ENCODE data around the gene GRB2. TPM values are rescaled to one million over a fixed set of nuclear protein-coding genes. Genes with fewer than 3 reads are reported as not detected.

Gene GRB2
- total RNA-seq, 4 donors from 2014 or later, result 44.9 to 62.6 (median 58.7) TPM

DNA sequence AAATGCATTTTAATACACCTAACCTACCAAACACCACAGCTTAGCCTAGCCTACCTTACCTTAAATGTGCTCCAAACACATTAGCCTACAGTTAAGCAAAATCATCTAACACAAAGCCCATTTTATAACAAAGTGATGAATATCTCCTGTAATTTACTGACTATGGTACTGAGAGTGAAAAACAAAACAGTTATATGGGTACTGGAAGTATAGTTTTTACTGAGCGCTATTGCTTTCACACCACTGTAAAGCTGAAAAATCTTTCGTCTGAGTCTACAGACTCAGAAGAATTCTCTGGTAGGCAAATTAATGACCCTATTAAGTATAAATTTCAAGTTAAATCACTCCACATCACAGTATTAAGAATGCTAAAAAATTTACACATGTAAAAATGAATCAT is 3.5 kb downstream of the GRB2 start:
- H3K9me3 ChIP-seq, result no peaks in the 10 kb centered on the region
- DNase-seq (ENCODE audit: low spot score in 2 of 2), result no peak
- H3K27ac ChIP-seq, result no peak overlapping the region
- no peaks in the 10 kb centered on the region for H3K27me3 ChIP-seq
- TF ChIP-seq EP300 (IDR thresholded peaks at IDR 0.05) (no peak), CTCF (IDR thresholded peaks at IDR 0.05) (no peak)
- H3K4me3 ChIP-seq, result no peak overlapping the region
- H3K36me3 ChIP-seq, result no peaks in the 10 kb centered on the region
- WGBS, result 87% methylated on average over 2 of the region's 2 CpGs
- peaks cover 37% of the 10 kb centered on the region for H3K4me1 ChIP-seq

DNA sequence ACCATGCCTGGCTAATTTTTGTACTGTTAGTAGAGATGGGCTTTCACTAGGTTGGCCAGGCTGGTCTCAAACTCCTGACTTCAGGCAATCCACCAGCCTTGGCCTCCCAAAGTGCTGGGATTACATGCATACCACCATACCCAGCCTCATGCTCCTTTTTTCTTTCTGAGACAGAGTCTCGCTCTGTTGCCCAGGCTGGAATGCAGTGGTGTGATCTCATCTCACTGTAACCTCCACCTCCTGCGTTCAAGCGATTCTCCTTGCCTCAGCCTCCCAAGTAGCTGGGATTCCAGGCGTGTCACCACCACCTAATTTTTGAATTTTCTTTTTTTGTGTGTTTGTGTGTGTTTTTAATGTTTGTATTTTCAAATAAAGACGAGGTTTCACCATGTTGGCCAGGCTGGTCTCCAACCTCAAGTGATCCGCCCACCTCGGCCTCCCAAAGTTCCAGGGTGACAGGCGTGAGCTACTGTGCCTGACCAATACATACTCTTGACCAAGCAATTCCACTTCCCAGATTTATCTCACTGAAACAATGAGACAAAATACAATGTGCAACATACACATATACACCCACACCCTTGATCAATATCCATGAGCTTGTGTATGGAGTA is 5.0 kb downstream of the GRB2 start:
- TF ChIP-seq POLR2AphosphoS5 (IDR thresholded peaks at IDR 0.05), result no peak
- TF ChIP-seq CTCF (IDR thresholded peaks at IDR 0.05), result no peak
- TF ChIP-seq EP300 (IDR thresholded peaks at IDR 0.05), result no peak
- no peak for TF ChIP-seq POLR2A (IDR thresholded peaks at IDR 0.05)
- Histone ChIP-seq H3K4me1 (peaks cover 36% of the 10 kb centered on the region), H3K27me3 (no peaks in the 10 kb centered on the region), H3K36me3 (no peaks in the 10 kb centered on the region), H3K9me3 (no peaks in the 10 kb centered on the region), H3K4me3 (no peak overlapping the region), H3K27ac (no peak overlapping the region)
- WGBS, result 96% methylated on average over 8 of the region's 8 CpGs
- no peak for DNase-seq (ENCODE audit: low spot score in 2 of 2)

DNA sequence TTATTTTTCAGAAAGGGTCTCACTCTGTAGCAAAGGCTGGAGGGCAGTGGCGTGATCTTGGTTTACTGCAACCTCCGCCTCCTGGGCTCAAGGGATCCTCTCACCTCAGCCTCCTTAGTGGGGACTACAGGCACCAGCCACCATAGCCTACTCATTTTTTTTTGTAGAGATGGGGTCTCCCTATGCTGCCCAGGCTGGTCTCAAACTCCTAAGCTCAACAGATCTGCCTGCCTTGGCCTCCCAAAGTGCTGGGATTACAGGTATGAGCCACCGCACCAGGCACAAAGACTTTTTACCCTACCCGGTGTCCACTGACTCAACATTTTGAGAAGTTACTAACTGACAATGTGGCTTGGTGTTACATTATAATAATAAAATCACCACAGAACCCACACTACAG is 7.2 kb downstream of the GRB2 start:
- Histone ChIP-seq H3K27ac (no peak overlapping the region), H3K36me3 (no peaks in the 10 kb centered on the region), H3K4me1 (peaks cover 42% of the 10 kb centered on the region), H3K27me3 (no peaks in the 10 kb centered on the region), H3K4me3 (no peak overlapping the region), H3K9me3 (no peaks in the 10 kb centered on the region)
- TF ChIP-seq CTCF (IDR thresholded peaks at IDR 0.05), result no peak
- TF ChIP-seq EP300 (IDR thresholded peaks at IDR 0.05), result no peak
- no peak for TF ChIP-seq POLR2AphosphoS5 (IDR thresholded peaks at IDR 0.05)
- TF ChIP-seq POLR2A (IDR thresholded peaks at IDR 0.05), result no peak
- no peak for DNase-seq (ENCODE audit: low spot score in 2 of 2)
- WGBS, result 91% methylated on average over 4 of the region's 4 CpGs

DNA sequence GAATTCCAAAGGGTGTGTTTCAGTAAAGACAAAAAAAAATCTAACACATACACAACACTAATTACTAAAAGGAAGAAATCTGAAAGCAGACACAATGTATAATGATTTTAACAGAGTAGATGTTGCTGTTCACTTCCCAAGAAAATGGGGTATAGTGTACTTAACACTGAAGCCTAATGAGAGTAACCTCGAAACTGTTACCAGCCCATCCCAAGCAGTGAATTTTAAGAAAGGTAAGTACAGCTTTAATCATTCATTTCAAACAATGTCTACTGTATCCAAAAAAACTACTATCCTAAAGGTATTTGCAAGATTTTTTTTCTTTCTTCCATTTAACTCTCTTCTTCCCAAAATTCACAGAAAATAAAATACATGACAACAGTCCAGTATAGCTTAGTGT is 8.3 kb downstream of the GRB2 start:
- H3K27ac ChIP-seq, result no peak overlapping the region
- no peaks in the 10 kb centered on the region for H3K27me3 ChIP-seq
- 67% methylated on average over 1 of the region's 1 CpG for WGBS
- no peak overlapping the region for H3K4me3 ChIP-seq
- H3K9me3 ChIP-seq, result no peaks in the 10 kb centered on the region
- H3K36me3 ChIP-seq, result no peaks in the 10 kb centered on the region
- DNase-seq (ENCODE audit: low spot score in 2 of 2), result no peak
- H3K4me1 ChIP-seq, result peaks cover 44% of the 10 kb centered on the region
- no peak for TF ChIP-seq POLR2AphosphoS5 (IDR thresholded peaks at IDR 0.05)
- TF ChIP-seq POLR2A (IDR thresholded peaks at IDR 0.05), result no peak
- TF ChIP-seq EP300 (IDR thresholded peaks at IDR 0.05), result no peak
- no peak for TF ChIP-seq CTCF (IDR thresholded peaks at IDR 0.05)

DNA sequence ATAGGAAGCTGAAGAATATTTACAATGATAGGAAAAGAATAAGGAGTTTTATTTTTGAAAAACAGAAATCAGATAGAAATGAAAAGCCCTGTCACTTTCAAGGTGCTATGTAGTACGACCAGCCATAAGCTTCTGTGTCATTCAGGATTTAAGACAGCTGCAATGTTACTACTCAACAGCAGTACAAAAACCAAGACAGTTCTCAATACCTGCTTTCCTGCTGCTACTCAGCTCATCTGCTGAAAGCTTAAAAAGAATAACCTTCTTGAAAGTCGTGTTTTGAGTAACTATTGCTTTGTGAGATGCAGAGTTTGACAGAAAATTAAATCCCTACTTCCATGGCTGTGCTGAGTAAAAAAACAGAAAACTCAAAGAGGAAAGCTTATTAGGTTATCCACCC is 8.7 kb downstream of the GRB2 start:
- peaks cover 42% of the 10 kb centered on the region for H3K4me1 ChIP-seq
- WGBS, result 46% methylated on average over 2 of the region's 2 CpGs
- no peak overlapping the region for H3K27ac ChIP-seq
- H3K9me3 ChIP-seq, result no peaks in the 10 kb centered on the region
- TF ChIP-seq CTCF (IDR thresholded peaks at IDR 0.05) (no peak), POLR2AphosphoS5 (IDR thresholded peaks at IDR 0.05) (no peak), POLR2A (IDR thresholded peaks at IDR 0.05) (no peak)
- H3K4me3 ChIP-seq, result no peak overlapping the region
- H3K27me3 ChIP-seq, result no peaks in the 10 kb centered on the region
- H3K36me3 ChIP-seq, result no peaks in the 10 kb centered on the region
- no peak for DNase-seq (ENCODE audit: low spot score in 2 of 2)
